ENCODE data around the gene DNAJC27. TPM values are rescaled to one million over a fixed set of nuclear protein-coding genes. Genes with fewer than 3 reads are reported as not detected.
A peak's percentile ranks its signal among the peaks of the same experiment; 100 is the strongest.

The DNAJC27 gene
- total and polyA plus RNA-seq, 2 of the 13 experiments (the other 11 are each of a cell fraction or from before 2014, with no cell fraction given), result 3.1 to 3.7 TPM

DNA sequence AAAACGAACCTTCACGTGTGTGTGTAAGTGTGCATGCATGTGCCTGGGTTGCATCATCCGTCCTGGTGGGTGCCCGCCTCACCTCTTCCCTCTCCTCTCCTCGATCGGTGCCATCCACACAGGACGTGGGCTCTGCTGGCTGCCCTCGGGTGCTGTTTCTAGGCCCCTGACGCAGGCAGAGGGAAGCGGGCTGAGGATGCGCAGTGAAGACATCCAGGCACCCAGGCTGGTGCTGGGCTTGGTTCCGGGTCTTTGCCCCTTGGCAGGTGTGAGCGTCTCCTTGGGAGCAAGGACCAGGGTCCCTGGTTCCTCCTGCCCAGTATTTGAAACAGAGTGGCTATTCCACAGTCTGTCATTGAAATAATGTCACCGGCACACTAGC, 45.5 kb downstream of the DNAJC27 start:
- no peak overlapping the region for H2AFZ ChIP-seq (ENCODE audit: low read length)
- intact Hi-C loops (cut with micrococcal nuclease; ENCODE audit: unreplicated experiment) (no loop called here), in situ Hi-C loops (cut with HindIII; ENCODE audit: extremely low pct_ligation_motif_present, low pct_unique_long_range_greater_than_20kb) (no loop called here)
- no peaks in the 10 kb centered on the region for H4K20me1 ChIP-seq (ENCODE audit: insufficient read depth, low read length)
- ChIA-PET CTCF (ENCODE audit: low intra/inter-chr PET ratio, low total read pairs) (no interaction called here), POLR2A (interaction anchor here (0.5 kb wide), 1 partner anchor 58 kb away, joined by 3 read pairs; no protein-coding TSS in a partner anchor)
- WGBS (ENCODE audit: low lambda C conversion rate), result 61% methylated on average over 12 of the region's 14 CpGs
- H3K27ac ChIP-seq (ENCODE audit: extremely low read length, insufficient read depth, low read length), result no peak overlapping the region
- peaks cover 7% of the 10 kb centered on the region; the same call in 1 of the 2 replicates for H3K4me1 ChIP-seq (ENCODE audit: insufficient read depth, low read length)
- no peaks in the 10 kb centered on the region for H3K9me3 ChIP-seq (ENCODE audit: low read length)
- ATAC-seq (no peak; the same call in 2 of the 3 replicates), DNase-seq (ENCODE audit: low spot score) (no peak), FAIRE-seq (no peak)
- H3K4me2 ChIP-seq (ENCODE audit: low read depth, low read length), result peak overlapping the region; percentile 19; the same call in 1 of the 2 replicates
- H3K4me3 ChIP-seq (replicated peaks in 1 of 3; ENCODE audit: insufficient read depth in 1 of 3, low read depth in 2 of 3, low read length in 3 of 3), result no peak overlapping the region; a peak in 1 of 6 replicates
- TF ChIP-seq CEBPB (IDR thresholded peaks at IDR 0.05; ENCODE audit: borderline replicate concordance, low read depth, low read length) (peak; percentile 30; the same call in 1 of the 2 replicates), AHR (CRISPR knock-in tag; IDR thresholded peaks at IDR 0.05) (no peak), ATF1 (CRISPR knock-in tag; IDR thresholded peaks at IDR 0.05) (no peak)
- TF ChIP-seq, protein P1, sequence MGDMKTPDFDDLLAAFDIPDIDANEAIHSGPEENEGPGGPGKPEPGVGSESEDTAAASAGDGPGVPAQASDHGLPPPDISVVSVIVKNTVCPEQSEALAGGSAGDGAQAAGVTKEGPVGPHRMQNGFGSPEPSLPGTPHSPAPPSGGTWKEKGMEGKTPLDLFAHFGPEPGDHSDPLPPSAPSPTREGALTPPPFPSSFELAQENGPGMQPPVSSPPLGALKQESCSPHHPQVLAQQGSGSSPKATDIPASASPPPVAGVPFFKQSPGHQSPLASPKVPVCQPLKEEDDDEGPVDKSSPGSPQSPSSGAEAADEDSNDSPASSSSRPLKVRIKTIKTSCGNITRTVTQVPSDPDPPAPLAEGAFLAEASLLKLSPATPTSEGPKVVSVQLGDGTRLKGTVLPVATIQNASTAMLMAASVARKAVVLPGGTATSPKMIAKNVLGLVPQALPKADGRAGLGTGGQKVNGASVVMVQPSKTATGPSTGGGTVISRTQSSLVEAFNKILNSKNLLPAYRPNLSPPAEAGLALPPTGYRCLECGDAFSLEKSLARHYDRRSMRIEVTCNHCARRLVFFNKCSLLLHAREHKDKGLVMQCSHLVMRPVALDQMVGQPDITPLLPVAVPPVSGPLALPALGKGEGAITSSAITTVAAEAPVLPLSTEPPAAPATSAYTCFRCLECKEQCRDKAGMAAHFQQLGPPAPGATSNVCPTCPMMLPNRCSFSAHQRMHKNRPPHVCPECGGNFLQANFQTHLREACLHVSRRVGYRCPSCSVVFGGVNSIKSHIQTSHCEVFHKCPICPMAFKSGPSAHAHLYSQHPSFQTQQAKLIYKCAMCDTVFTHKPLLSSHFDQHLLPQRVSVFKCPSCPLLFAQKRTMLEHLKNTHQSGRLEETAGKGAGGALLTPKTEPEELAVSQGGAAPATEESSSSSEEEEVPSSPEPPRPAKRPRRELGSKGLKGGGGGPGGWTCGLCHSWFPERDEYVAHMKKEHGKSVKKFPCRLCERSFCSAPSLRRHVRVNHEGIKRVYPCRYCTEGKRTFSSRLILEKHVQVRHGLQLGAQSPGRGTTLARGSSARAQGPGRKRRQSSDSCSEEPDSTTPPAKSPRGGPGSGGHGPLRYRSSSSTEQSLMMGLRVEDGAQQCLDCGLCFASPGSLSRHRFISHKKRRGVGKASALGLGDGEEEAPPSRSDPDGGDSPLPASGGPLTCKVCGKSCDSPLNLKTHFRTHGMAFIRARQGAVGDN (CRISPR knock-in tag; IDR thresholded peaks at IDR 0.05), result 0 out of 2 replicates have a peak, but pooled peaks have one; percentile 14
- no peaks in the 10 kb centered on the region for H3K36me3 ChIP-seq (replicated peaks in 1 of 2; ENCODE audit: control insufficient read depth in 1 of 2, insufficient read depth in 2 of 2, low read length in 2 of 2)
- H3K79me2 ChIP-seq (ENCODE audit: insufficient read depth, low read length), result no peaks in the 10 kb centered on the region
- no TSS peak for BruUV-seq (replicated peaks)
- no peak overlapping the region for H3K9ac ChIP-seq (ENCODE audit: insufficient read depth, low read depth, low read length)
- peaks cover 8 to 64% of the 10 kb centered on the region in 2 experiments; a peak in 4 of 5 replicates for H3K27me3 ChIP-seq (ENCODE audit: control insufficient read depth in 1 of 2, insufficient read depth in 2 of 2, low read length in 2 of 2)
